Measurements from ENCODE around the gene CYFIP1.

- TF ChIP-seq, protein P1, sequence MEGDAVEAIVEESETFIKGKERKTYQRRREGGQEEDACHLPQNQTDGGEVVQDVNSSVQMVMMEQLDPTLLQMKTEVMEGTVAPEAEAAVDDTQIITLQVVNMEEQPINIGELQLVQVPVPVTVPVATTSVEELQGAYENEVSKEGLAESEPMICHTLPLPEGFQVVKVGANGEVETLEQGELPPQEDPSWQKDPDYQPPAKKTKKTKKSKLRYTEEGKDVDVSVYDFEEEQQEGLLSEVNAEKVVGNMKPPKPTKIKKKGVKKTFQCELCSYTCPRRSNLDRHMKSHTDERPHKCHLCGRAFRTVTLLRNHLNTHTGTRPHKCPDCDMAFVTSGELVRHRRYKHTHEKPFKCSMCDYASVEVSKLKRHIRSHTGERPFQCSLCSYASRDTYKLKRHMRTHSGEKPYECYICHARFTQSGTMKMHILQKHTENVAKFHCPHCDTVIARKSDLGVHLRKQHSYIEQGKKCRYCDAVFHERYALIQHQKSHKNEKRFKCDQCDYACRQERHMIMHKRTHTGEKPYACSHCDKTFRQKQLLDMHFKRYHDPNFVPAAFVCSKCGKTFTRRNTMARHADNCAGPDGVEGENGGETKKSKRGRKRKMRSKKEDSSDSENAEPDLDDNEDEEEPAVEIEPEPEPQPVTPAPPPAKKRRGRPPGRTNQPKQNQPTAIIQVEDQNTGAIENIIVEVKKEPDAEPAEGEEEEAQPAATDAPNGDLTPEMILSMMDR (conservative IDR thresholded peaks at IDR 0.05 in 1 of 2, IDR thresholded peaks at IDR 0.05 in 1 of 2; ENCODE audit: low read depth in 1 of 2, low read length in 2 of 2) = no peak
- no peak for TF ChIP-seq EZH2 (IDR thresholded peaks at IDR 0.05; ENCODE audit: low read length, missing control alignments)
Observed at GRCh38 chr15:22855791-22856190, 124.4 kb downstream of the CYFIP1 start.
